IMR-90 (cell line): ENCODE results near the gene AQP1.

Source experiments
- CTCF ChIP-seq: conservative IDR thresholded peaks from 2 replicates; pipeline ENCODE4 v1.5.1; 2012; ENCODE audit warnings: mild to moderate bottlenecking, low read depth, low read length, improper control_type of control experiment
- POLR2A ChIP-seq: IDR thresholded peaks from 2 replicates; pipeline ENCODE4 v1.6.1; 2012; ENCODE audit warnings: mild to moderate bottlenecking, low read depth, low read length
- USF2 ChIP-seq: fragments of 150-350 bp; IDR thresholded peaks from 2 replicates; pipeline ENCODE4 v1.6.1; 2017; ENCODE audit warnings: mild to moderate bottlenecking, antibody characterized with exemption, low read length, low read depth

GRCh38 chr7:30922596-30922995, 10.9 kb downstream of the AQP1 start:
- TF ChIP-seq CTCF (no peak), POLR2A (no peak), USF2 (no peak)
